Measurements from ENCODE around the gene LAMTOR1.

GRCh38 chr11:72129381-72129780 is 26.3 kb upstream of the LAMTOR1 start:
- no peak for TF ChIP-seq CTCF (IDR thresholded peaks at IDR 0.05)
- no peak for TF ChIP-seq POLR2AphosphoS5 (IDR thresholded peaks at IDR 0.05)

All from breast epithelium (tissue), 3 donors.